ENCODE measurements around the gene RSRC1. TPM values are rescaled to one million over a fixed set of nuclear protein-coding genes. Genes with fewer than 3 reads are reported as not detected.
A peak's percentile ranks its signal among the peaks of the same experiment; 100 is the strongest.

The RSRC1 gene
- polyA plus RNA-seq, 1 experiment = 2.7 TPM

DNA sequence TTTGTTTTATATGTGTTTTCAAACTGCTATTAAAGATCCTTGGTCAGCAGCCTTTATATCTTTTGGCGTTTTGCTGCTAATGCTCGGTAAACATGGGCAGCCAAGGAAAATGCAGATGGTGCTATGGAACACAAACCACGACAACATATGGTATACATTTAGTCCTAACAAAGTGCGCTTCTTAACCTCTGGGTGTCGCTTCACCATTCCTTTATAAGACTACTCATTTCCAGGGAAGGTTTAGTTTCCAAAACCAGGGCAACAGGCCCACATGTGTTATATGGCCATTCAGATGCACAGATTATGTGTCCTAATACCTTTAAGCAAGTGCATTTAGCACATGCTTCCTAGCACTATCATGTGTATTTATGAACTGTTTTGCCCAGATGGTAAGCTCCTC is 18.4 kb upstream of the RSRC1 start:
- POLR2A ChIA-PET = no interaction called here
- DNase-seq (ENCODE audit: low read depth) = no peak
- H3K36me3 ChIP-seq (ENCODE audit: control insufficient read depth, insufficient read depth, low read length) = no peaks in the 10 kb centered on the region

GRCh38 chr3:158093526-158093925 is 16.4 kb upstream of the RSRC1 start:
- no peak for DNase-seq (ENCODE audit: low read depth)
- no peaks in the 10 kb centered on the region; the same call in 1 of the 2 replicates for H3K27me3 ChIP-seq (ENCODE audit: control insufficient read depth, insufficient read depth, low read length)
- ChIA-PET CTCF (interaction anchor here (1.6 kb wide), 1 partner anchor 13 kb away, joined by 4 read pairs; the partner anchor contains the start of gene SHOX2), POLR2A (interaction anchor here (0.5 kb wide), 1 partner anchor 15 kb away, joined by 4 read pairs; no protein-coding TSS in a partner anchor)
- TF ChIP-seq CTCF (IDR thresholded peaks at IDR 0.05; ENCODE audit: insufficient read depth, low read depth, low read length) = no peak
- H3K36me3 ChIP-seq (ENCODE audit: control insufficient read depth, insufficient read depth, low read length) = peaks cover 7% of the 10 kb centered on the region
- no peak overlapping the region for H3K4me3 ChIP-seq (ENCODE audit: low read depth, low read length)

More for the DNA sequence above, 18.4 kb upstream of the RSRC1 start:
- no peak overlapping the region for H3K4me3 ChIP-seq (ENCODE audit: low read depth, low read length)
- CTCF ChIA-PET = interaction anchor here (1.0 to 1.4 kb wide), 4 partner anchors 11 to 440 kb away, joined by 3 to 5 read pairs (median 4); no protein-coding TSS in a partner anchor
- peak; percentile 44 for TF ChIP-seq CTCF (IDR thresholded peaks at IDR 0.05; ENCODE audit: insufficient read depth, low read depth, low read length)
- H3K27me3 ChIP-seq (ENCODE audit: control insufficient read depth, insufficient read depth, low read length) = no peaks in the 10 kb centered on the region; the same call in 1 of the 2 replicates

- Histone ChIP-seq H3K27me3 (ENCODE audit: control insufficient read depth, insufficient read depth, low read length) (no peaks in the 10 kb centered on the region; the same call in 1 of the 2 replicates), H3K4me3 (ENCODE audit: low read depth, low read length) (peak overlapping the region; percentile 24), H3K36me3 (ENCODE audit: control insufficient read depth, insufficient read depth, low read length) (peaks cover 10% of the 10 kb centered on the region)
- ChIA-PET CTCF (interaction anchor here (0.6 to 1.6 kb wide), 5 partner anchors 12 to 339 kb away, joined by 3 to 4 read pairs (median 4); partner anchors contain the start of gene SHOX2), POLR2A (interaction anchor here (0.5 kb wide), 2 partner anchors 8 to 14 kb away, joined by 4 to 7 read pairs; no protein-coding TSS in a partner anchor)
- no peak for DNase-seq (ENCODE audit: low read depth)
- no peak for TF ChIP-seq CTCF (IDR thresholded peaks at IDR 0.05; ENCODE audit: insufficient read depth, low read depth, low read length)
Observed at GRCh38 chr3:158094235-158095110, 15.4 kb upstream of the RSRC1 start.

DNA sequence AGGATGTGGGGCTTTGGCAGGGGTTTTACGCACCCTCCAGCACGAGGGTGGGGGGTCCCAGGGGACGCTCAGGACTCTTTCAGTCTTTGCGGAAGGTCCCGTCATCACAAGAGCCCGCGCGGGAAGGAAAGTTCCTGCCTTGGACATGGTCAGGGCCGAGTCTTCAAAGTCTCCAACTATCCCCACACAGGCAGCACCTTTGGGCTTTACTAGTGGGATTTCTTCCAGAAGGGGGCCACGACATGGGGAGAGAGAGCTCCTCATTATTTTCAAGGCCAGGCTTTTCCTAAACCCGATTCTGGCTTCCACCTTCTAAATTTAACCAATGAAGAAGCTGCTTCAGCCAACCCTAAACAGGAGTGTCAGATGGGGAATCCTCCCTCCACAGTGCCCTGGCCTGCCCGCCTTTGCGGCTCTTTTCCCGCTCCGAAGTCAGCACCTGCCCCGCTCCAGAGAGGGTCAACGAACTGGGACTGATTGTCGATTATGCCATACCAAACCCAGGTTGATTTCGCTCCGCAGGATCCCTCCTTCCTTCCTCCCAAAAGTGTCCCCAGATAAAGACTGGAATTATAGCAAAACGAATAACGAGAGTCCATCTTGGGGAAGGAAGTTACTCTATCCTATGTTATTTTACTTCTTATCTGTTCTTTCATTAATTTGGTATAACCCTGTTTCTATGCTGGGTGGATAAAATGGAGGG is 14.6 kb upstream of the RSRC1 start:
- no peaks in the 10 kb centered on the region for H3K27me3 ChIP-seq (ENCODE audit: control insufficient read depth, insufficient read depth, low read length)
- CTCF ChIA-PET = interaction anchor here (0.6 to 1.6 kb wide), 6 partner anchors 12 to 563 kb away, joined by 3 to 4 read pairs (median 4); partner anchors contain the start of gene SHOX2

More for the DNA sequence above, 14.6 kb upstream of the RSRC1 start:
- no peak for DNase-seq (ENCODE audit: low read depth)
- Histone ChIP-seq H3K36me3 (ENCODE audit: control insufficient read depth, insufficient read depth, low read length) (peaks cover 10% of the 10 kb centered on the region), H3K4me3 (ENCODE audit: low read depth, low read length) (no peak overlapping the region)
- TF ChIP-seq CTCF (IDR thresholded peaks at IDR 0.05; ENCODE audit: insufficient read depth, low read depth, low read length) = no peak
- POLR2A ChIA-PET = no interaction called here
